Renal pelvis (tissue), 3 donors: ENCODE measurements around the gene PCNX2. TPM values are rescaled to one million over a fixed set of nuclear protein-coding genes. Genes with fewer than 3 reads are reported as not detected.

Experiments used
- polyA plus RNA-seq, 3 donors: library from polyadenylated mRNA; unstranded; fragments of 120-200 nt; gene quantifications; one replicate each; pipeline ENCODE4 v1.2.1, GENCODE V29; 2013; ENCODE audit not compliant: insufficient read length in 3 of 3

PCNX2 gene
- polyA plus RNA-seq, 3 donors = 11.4 to 19.6 (median 15.8) TPM

Other genes starting within 250 kb of the PCNX2 start
- 10 to 100 TPM; 22.5 to 43.1 (median 27.3) TPM for gene MAP3K21, start 32.0 kb upstream of the PCNX2 start, polyA plus RNA-seq